Gastrocnemius medialis (tissue), 4 donors: Measurements from ENCODE around the gene GSTT2. TPM values are rescaled to one million over a fixed set of nuclear protein-coding genes. Genes with fewer than 3 reads are reported as not detected.
"Not testable (repeated sequence)": the region's sequence is repeated elsewhere in the genome, so short reads cannot be mapped to it uniquely, and the experiment has no call there.

ENCODE experiments used
- ATAC-seq, 2 donors: fragments of 150-250 bp; one replicate each; pipeline ENCODE4 v1.9.1; 2016
- DNase-seq, 2 donors: peaks; one replicate each; pipeline ENCODE4 v3.0.0-alpha.2; 2019
- H3K27ac ChIP-seq, 4 donors: fragments of 200-600 bp; sonication (generic); 1 replicate in 1 of 4; 2 replicates in 3 of 4; pipeline ENCODE4 v1.5.1; 2016 to 2018; ENCODE audit warnings: mild to moderate bottlenecking in 2 of 4, moderate library complexity in 1 of 4
- H3K27me3 ChIP-seq, 3 donors: fragments of 200-600 bp; sonication (generic) in 2 of 3; 1 replicate in 1 of 3; 2 replicates in 2 of 3; pipeline versions ENCODE4 v1.5.1 to v1.6.0; 2016 to 2019; ENCODE audit warnings: mild to moderate bottlenecking in 1 of 3, moderate library complexity in 1 of 3
- H3K36me3 ChIP-seq, 2 donors: fragments of 200-600 bp; sonication (generic) in 1 of 2; one replicate each; pipeline ENCODE4 v1.5.1; 2017 to 2018
- H3K4me1 ChIP-seq, 2 donors: fragments of 200-600 bp; sonication (generic) in 1 of 2; one replicate each; pipeline ENCODE4 v1.5.1; 2016 to 2017; ENCODE audit warnings: mild to moderate bottlenecking in 2 of 2
- H3K4me3 ChIP-seq, 4 donors: fragments of 200-600 bp; sonication (generic) in 3 of 4; 1 replicate in 1 of 4; 2 replicates in 3 of 4; pipeline ENCODE4 v1.5.1; 2016 to 2019; ENCODE audit warnings: mild to moderate bottlenecking in 2 of 4
- H3K9me3 ChIP-seq, 3 donors: fragments of 200-600 bp; sonication (generic) in 2 of 3; 1 replicate in 1 of 3; 2 replicates in 2 of 3; pipeline ENCODE4 v1.5.1; 2016 to 2019
- POLR2A ChIP-seq, 2 donors: fragments of 450-650 bp; IDR thresholded peaks; one replicate each; pipeline ENCODE4 v1.6.1; 2017; ENCODE audit warnings: antibody characterized with exemption in 2 of 2, mild to moderate bottlenecking in 2 of 2, moderate library complexity in 2 of 2
- in situ Hi-C, 4 donors: fragments of 200-750 bp; cut with MboI; loops; one replicate each; pipeline versions ENCODE4 v1.15.0 to v1.8.0; 2017; ENCODE audit warnings: low sequenced_read_pairs in 4 of 4
- intact Hi-C: fragments of 100-400 bp; cut with DNase I; formaldehyde crosslinking; loops from one replicate; pipeline ENCODE4 v1.15.1; 2023; ENCODE audit warnings: low total_unique reads
- total RNA-seq, 4 donors: library from RNA; depleted of rRNA; stranded (reverse); fragments of >200 nt; gene quantifications; one replicate each; pipeline versions ENCODE4 v1.1.0 to v1.2.3, GENCODE V29; 2016
- TF ChIP-seq, protein P1 (sequence below), 5 experiments: fragments of 450-650 bp in 3 of 5; fragments of 200-600 bp in 2 of 5; sonication (generic) in 2 of 5; IDR thresholded peaks in 4 of 5; conservative IDR thresholded peaks in 1 of 5; 1 replicate in 4 of 5; 2 replicates in 1 of 5; pipeline ENCODE4 v1.5.1; 2016 to 2019; ENCODE audit warnings: antibody characterized with exemption in 5 of 5, mild to moderate bottlenecking in 3 of 5, moderate library complexity in 3 of 5

GSTT2 gene
- total RNA-seq, 4 donors from 2014 or later, result 1.6 TPM; not detected in 3

DNA sequence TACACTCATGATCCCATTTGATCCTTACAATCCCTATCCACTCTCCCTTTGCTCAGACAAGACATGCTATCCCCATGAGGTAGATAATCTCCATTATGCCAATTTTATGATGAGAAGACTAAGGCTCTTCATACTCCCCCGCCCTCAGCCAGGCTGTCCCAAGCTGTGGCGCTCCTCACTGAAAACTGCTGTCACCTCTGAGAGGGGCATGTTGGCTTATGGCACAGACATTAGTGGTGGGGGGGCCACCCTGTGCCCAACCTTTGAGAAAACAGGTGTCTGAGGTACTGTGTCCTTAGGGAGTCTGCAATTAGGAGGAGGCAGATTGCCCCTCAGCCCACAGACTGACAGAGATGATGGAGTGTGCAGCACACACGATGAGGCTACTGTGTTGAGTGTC, 10.9 kb upstream of the GSTT2 start:
- Histone ChIP-seq H3K4me3 (no peak overlapping the region), H3K4me1 (no peaks in the 10 kb centered on the region), H3K27me3 (no peaks in the 10 kb centered on the region), H3K36me3 (peaks cover 0 to 12% of the 10 kb centered on the region in 2 donors), H3K27ac (no peak overlapping the region), H3K9me3 (no peaks in the 10 kb centered on the region)
- intact Hi-C loops, result no loop called here
- DNase-seq (no peak), ATAC-seq (no peak)
- TF ChIP-seq, protein P1, sequence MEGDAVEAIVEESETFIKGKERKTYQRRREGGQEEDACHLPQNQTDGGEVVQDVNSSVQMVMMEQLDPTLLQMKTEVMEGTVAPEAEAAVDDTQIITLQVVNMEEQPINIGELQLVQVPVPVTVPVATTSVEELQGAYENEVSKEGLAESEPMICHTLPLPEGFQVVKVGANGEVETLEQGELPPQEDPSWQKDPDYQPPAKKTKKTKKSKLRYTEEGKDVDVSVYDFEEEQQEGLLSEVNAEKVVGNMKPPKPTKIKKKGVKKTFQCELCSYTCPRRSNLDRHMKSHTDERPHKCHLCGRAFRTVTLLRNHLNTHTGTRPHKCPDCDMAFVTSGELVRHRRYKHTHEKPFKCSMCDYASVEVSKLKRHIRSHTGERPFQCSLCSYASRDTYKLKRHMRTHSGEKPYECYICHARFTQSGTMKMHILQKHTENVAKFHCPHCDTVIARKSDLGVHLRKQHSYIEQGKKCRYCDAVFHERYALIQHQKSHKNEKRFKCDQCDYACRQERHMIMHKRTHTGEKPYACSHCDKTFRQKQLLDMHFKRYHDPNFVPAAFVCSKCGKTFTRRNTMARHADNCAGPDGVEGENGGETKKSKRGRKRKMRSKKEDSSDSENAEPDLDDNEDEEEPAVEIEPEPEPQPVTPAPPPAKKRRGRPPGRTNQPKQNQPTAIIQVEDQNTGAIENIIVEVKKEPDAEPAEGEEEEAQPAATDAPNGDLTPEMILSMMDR (IDR thresholded peaks at IDR 0.05 in 4 of 5, conservative IDR thresholded peaks at IDR 0.05 in 1 of 5), result no peak
- TF ChIP-seq POLR2A (IDR thresholded peaks at IDR 0.05), result no peak
- in situ Hi-C loops, result no loop called here

DNA sequence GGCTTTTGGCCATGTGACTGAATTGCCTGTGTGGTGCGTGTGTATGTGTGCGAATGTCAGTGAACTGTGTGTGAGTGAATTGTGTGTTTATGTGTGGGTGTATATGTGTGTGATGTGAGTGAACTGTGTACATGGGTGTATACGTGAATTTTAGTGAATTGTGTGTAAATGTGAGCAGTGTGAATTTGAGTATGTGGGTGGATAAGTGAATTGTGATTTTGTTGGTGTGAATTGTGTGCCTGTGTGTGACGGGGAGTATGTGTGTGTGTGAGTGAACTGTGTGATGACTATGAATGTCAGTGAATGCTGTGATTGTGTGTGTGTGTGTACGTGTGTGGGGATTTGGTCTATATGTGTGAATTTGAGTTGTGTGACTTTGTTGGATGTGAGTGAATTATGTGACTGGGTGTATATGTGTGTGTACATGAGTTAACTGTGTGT, 9.7 kb upstream of the GSTT2 start:
- no peaks in the 10 kb centered on the region for H3K4me1 ChIP-seq
- DNase-seq, result no peak
- TF ChIP-seq, protein P1 (IDR thresholded peaks at IDR 0.05 in 4 of 5, conservative IDR thresholded peaks at IDR 0.05 in 1 of 5), result no peak
- TF ChIP-seq POLR2A (IDR thresholded peaks at IDR 0.05), result no peak
- H3K27me3 ChIP-seq, result no peaks in the 10 kb centered on the region
- no peak overlapping the region for H3K4me3 ChIP-seq
- no peak overlapping the region for H3K27ac ChIP-seq
- no peak for ATAC-seq
- intact Hi-C loops, result no loop called here
- no peaks in the 10 kb centered on the region for H3K9me3 ChIP-seq
- H3K36me3 ChIP-seq, result peaks cover 0 to 12% of the 10 kb centered on the region in 2 donors
- in situ Hi-C loops, result loop anchor here in 1 of 4 donors (10.0 kb wide), 1 partner anchor 45 kb away; no protein-coding TSS in a partner anchor

DNA sequence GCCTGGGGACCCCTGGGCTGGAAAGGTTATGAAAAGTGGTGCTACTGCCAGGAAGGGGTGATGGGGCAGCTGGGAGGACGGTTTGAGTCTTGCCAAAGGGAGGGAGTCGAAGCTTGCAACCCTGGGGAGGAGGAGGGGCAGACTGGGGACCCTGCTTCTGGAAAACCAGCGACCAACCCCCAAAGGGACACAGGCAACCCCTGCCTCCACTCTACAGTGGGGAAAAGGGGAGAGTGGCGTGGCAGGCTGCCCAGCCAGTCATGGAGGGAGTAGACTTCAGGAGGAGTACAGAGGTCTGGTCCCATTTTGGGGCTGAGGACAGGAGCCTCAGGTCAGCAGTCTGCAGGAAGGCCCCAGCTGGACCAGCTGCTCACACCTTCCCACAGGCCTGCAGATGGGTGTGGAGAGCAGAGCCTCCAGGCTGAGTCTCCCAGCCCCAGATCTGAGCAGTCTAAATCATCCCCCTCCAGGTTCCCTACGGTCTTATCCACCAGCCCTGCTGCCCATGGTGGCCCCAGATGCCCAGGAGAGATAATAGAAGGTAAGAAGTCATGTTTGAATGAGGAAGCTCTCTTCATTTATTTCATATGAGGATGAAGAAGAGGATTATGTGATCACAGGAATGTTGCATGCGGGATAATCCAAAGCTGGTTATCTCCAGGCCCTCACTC, 9.0 kb upstream of the GSTT2 start:
- in situ Hi-C loops (loop anchor here in 1 of 4 donors (10.0 kb wide), 1 partner anchor 46 kb away; no protein-coding TSS in a partner anchor), intact Hi-C loops (no loop called here)
- no peak for DNase-seq
- ATAC-seq, result no peak
- Histone ChIP-seq H3K4me3 (no peak overlapping the region), H3K36me3 (peaks cover 0 to 12% of the 10 kb centered on the region in 2 donors), H3K27ac (no peak overlapping the region), H3K9me3 (no peaks in the 10 kb centered on the region), H3K27me3 (no peaks in the 10 kb centered on the region), H3K4me1 (no peaks in the 10 kb centered on the region)
- TF ChIP-seq, protein P1 (IDR thresholded peaks at IDR 0.05 in 4 of 5, conservative IDR thresholded peaks at IDR 0.05 in 1 of 5), result no peak
- TF ChIP-seq POLR2A (IDR thresholded peaks at IDR 0.05), result no peak

DNA sequence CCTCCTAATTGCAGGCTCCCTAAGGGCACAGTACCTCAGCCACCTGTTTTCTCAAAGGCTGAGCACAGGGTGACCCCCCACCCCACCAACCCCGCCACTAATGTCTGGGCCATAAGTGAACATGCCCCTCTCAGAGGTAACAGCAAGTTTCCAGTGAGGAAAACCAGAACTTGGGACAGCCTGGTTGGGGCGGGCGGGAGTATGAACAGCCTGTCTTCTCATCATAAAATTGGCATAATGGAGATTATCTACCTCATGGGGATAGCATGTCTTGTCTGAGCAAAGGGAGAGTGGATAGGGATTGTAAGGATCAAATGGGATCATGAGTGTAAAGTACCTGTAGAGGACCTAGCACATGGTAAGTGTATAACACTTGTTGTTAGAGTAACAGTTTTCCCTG, 8.0 kb upstream of the GSTT2 start:
- intact Hi-C loops, H3K4me1 ChIP-seq, H3K27ac ChIP-seq, H3K9me3 ChIP-seq, DNase-seq, H3K27me3 ChIP-seq, ATAC-seq, H3K4me3 ChIP-seq: not testable (repeated sequence)
- peaks cover 0 to 12% of the 10 kb centered on the region in 2 donors for H3K36me3 ChIP-seq
- in situ Hi-C loops, result loop anchor here in 1 of 4 donors (10.0 kb wide), 1 partner anchor 47 kb away; no protein-coding TSS in a partner anchor

DNA sequence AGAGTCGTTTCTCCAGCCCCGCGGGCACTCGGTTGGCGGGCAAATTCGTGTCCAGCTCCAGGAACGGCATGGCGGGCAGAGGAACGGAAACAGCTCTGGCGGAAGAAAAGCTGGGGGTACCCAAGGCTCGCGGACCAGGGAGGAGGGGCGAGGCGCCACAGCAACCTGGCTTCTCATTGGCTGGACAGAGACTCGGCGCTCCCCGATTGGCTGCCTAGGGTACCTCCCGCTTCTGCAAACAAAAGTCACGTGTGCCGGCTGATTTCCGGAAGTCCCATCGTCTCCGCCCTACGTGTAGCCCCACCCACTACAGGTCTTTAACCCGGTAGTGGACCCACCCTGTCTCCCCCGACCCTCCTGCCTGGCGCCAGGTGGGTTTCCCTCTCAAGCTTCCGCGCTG, 5.6 kb upstream of the GSTT2 start, which contains the start of gene DDT:
DDT (minus strand) TSS at position 97 of the 400 bp plus-strand sequence; CDS start at position 70, 27 bp downstream.
- H3K4me3 ChIP-seq, H3K4me1 ChIP-seq, DNase-seq, H3K27ac ChIP-seq, H3K9me3 ChIP-seq, intact Hi-C loops, H3K27me3 ChIP-seq: not testable (repeated sequence)
- peaks cover 0 to 12% of the 10 kb centered on the region in 2 donors for H3K36me3 ChIP-seq
- peak; percentile 98 to 99 for ATAC-seq
- in situ Hi-C loops, result loop anchor here in 1 of 4 donors (10.0 kb wide), 1 partner anchor 50 kb away; no protein-coding TSS in a partner anchor

DNA sequence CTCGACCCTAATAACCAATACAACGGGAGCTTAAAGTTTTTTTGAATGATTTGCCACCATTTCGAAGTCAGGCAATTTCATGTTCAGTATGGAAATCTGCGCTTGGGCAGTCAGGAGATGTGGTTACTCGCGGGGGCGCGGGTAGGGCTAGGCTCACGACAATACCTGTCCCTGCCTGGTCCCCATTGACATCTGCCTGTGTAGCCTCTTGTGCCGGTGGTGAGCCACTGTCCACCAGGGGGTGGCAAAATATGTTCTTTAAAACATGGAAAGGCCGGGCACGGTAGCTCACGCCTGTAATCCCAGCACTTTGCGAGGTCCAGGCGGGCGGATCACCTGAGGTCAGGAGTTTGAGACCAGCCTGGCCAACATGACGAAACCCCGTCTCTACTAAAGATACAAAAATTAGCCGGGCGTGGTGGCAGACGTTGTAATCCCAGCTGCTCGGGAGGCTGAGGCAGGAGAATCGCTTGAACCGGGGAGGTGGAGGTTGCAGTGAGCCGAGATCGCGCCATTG, 5.0 kb upstream of the GSTT2 start:
- H3K4me3 ChIP-seq, intact Hi-C loops, H3K27me3 ChIP-seq, H3K9me3 ChIP-seq, H3K4me1 ChIP-seq, DNase-seq, H3K27ac ChIP-seq: not testable (repeated sequence)
- in situ Hi-C loops, result loop anchor here in 1 of 4 donors (10.0 kb wide), 1 partner anchor 50 kb away; no protein-coding TSS in a partner anchor
- peak; percentile 11 to 47 for ATAC-seq
- H3K36me3 ChIP-seq, result peaks cover 0 to 12% of the 10 kb centered on the region in 2 donors

DNA sequence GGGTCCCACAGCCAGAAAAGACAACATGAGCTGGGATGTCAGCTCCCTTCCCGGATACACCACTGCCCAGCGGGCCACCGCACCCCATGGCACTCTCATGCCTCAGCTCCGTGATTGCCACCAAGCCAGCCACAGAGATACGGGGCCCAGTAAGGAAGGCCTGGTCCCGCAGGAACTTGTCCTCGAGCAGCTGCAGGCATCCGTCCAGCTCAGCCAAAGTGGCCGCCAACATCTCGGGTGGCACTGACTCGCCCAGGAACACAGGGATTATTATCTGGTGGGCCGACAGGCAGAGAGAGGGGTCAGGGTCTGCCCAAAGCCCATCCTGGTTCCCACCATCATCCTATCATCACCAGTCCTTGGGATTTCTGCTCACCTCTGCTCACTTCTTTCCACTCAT, 2.6 kb upstream of the GSTT2 start:
- ATAC-seq, H3K4me3 ChIP-seq, H3K36me3 ChIP-seq, H3K27me3 ChIP-seq, DNase-seq, H3K27ac ChIP-seq, intact Hi-C loops, H3K4me1 ChIP-seq, H3K9me3 ChIP-seq: not testable (repeated sequence)
- in situ Hi-C loops, result loop anchor here in 1 of 4 donors (10.0 kb wide), 1 partner anchor 53 kb away; no protein-coding TSS in a partner anchor

DNA sequence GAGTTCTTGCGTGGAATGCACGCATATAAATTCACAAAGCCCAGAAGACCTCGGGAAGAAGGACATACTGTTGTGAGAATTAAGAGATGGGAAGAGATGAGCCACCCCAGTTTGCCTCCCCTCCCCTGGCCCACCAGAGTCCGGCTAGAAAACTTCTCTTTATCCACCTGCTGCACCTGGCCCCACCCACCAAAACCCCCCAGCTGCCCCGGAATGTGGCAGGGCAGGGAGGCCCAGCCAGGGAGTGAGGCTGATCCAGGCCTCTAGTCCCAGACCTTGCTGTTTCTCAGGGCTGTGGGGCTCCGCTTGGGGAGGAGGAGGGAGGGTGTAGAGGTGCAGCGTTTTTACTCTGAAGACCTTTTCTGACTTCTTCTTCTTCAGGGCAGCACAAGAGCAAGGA, 633 bp downstream of the GSTT2 start:
- in situ Hi-C loops, H3K4me1 ChIP-seq: not testable (repeated sequence)

More for the DNA sequence above, 633 bp downstream of the GSTT2 start:
- DNase-seq, H3K9me3 ChIP-seq, H3K36me3 ChIP-seq, H3K27ac ChIP-seq, ATAC-seq, intact Hi-C loops, H3K27me3 ChIP-seq: not testable (repeated sequence)
- H3K4me3 ChIP-seq, result peak overlapping the region in 1 of 4 donors; percentile 32
